LNCaP clone FGC (cell line): ENCODE measurements around the gene ROR1.

Source experiments
- DNase-seq: peaks from one replicate; pipeline ENCODE4 v3.0.0-alpha.2; 2011; ENCODE audit warnings: low read depth
- H3K4me3 ChIP-seq: 2 replicates; pipeline ENCODE4 v1.5.1; 2011; ENCODE audit warnings: mild to moderate bottlenecking, low read depth, low read length, control low read depth
- TF ChIP-seq, protein P1 (sequence below): IDR thresholded peaks from 2 replicates; pipeline ENCODE4 v1.5.1; 2012; ENCODE audit warnings: mild to moderate bottlenecking; ENCODE audit not compliant: control insufficient read depth, insufficient read depth; ENCODE audit errors: extremely low read depth

Gene ROR1

DNA sequence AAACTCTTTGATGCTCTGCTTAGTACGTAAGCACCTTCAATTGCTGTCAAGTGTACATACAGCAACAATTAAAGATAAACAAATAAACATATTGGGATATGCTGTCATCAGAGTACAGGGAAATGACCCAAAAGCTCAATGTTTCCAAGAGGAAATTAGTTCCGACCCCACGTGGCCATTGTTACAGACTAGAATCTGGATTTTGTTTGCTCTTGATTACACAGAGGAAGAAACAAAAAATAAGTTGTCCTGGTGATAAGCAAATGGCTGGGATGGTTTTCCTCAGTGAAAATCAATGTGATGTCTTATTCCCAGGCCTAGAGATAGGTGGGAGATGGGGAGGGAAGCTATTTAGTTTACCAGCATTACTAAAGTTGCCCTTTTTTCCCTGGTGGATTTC is 316.6 kb downstream of the ROR1 start:
- no peak for DNase-seq
- TF ChIP-seq, protein P1, sequence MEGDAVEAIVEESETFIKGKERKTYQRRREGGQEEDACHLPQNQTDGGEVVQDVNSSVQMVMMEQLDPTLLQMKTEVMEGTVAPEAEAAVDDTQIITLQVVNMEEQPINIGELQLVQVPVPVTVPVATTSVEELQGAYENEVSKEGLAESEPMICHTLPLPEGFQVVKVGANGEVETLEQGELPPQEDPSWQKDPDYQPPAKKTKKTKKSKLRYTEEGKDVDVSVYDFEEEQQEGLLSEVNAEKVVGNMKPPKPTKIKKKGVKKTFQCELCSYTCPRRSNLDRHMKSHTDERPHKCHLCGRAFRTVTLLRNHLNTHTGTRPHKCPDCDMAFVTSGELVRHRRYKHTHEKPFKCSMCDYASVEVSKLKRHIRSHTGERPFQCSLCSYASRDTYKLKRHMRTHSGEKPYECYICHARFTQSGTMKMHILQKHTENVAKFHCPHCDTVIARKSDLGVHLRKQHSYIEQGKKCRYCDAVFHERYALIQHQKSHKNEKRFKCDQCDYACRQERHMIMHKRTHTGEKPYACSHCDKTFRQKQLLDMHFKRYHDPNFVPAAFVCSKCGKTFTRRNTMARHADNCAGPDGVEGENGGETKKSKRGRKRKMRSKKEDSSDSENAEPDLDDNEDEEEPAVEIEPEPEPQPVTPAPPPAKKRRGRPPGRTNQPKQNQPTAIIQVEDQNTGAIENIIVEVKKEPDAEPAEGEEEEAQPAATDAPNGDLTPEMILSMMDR: no peak
- no peak overlapping the region for H3K4me3 ChIP-seq

DNA sequence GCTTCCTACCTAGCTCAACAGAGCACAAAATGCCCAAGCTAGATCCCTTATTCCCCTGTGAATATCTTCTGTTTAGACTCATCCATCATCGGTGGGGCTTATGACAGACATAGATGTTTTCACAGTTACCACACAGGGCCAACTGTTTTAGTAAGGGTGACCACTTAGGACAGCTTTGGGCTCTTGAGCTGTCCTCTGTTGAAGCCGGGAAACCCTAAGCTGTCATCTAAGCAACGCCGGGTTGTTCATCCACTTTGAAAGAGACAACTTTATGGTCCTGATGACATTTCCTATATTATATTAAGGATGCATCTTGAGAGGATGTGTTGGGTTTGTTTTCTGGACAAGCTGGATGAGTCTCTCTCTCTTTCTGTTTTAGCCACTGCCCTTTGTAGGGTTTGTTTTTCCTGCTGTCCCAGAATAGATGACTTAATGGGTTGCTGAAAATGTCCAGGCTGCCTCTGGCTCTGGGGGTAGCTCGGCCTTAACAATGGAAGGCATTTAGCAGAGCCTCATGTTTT is 319.1 kb downstream of the ROR1 start:
- H3K4me3 ChIP-seq: no peak overlapping the region
- TF ChIP-seq, protein P1: no peak
- no peak for DNase-seq

DNA sequence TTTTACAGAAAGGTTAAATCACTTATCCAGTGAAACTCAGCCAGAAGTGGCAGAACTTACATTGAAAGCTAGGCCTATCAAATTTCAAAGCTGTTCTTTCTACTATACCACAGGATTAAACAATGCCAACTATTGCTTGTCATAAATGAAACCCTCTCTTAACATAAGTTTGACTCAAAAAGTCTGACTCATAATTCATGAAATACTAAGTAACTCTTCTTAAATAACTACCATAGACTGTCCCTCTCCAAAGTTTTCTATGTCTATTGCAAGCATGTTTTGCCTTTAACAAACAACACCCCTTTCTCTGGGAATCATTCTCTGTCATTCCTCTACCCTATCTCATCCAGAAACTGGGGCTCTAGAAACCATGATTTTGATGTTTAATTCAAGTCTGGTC is 320.1 kb downstream of the ROR1 start:
- DNase-seq: no peak
- TF ChIP-seq, protein P1: no peak
- H3K4me3 ChIP-seq: no peak overlapping the region

DNA sequence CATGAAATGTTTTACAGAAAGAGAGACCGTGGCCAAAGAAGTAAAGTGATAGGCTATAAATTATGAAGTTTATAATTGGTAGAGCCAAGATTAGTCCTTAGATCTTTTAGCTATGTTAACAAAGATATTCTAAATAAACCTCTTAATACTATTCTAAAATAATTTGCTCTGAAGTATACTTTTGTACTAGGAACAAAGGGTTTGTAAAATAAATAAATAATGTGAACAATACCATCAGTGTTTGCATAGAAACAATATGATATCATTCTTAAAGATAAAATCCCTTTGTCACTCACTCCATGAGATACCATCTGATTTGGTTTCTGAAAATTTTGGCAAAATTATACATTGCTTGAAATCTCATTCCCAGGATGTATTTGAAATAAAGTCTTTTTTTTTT is 322.0 kb downstream of the ROR1 start:
- DNase-seq: no peak
- TF ChIP-seq, protein P1: no peak
- H3K4me3 ChIP-seq: no peak overlapping the region

DNA sequence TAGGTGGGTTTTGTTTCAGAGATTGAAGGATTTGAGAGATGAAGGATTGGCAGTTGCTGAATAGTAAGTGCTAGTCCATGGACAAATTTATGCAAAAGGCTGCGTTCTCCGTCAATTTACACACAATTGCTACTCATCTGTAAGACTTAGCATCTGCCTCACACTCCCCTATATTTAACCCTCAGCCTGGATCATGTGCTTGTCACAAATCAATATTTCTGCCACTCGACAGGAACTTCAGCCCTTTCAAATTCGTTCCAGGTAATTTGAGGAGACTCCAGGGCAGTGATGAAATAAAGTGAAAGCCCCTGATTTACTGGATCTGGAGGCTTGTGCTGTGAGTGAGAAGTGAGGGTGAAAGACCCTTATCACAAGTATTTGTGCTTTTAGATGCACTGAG is 324.0 kb downstream of the ROR1 start:
- no peak overlapping the region for H3K4me3 ChIP-seq
- TF ChIP-seq, protein P1: no peak
- DNase-seq: no peak

DNA sequence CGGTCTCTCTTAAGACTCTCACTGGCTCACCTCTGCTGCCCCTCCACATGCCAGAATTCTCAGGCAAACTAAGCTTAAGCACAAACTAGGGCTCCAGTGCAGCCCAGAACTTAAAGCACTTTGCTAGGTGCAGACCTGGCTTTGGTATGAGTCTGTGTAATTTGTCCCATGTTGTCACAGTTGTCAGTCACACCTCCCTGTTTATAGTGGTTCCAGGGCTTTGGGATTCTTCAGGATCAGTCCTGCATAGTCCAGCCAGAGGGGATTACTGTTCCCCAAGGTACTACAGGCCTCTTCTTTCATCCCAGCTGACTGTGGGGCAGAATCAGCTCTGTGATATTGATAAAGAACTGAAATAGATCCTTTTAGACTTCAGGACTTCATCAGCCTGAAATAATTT is 324.6 kb downstream of the ROR1 start:
- no peak overlapping the region for H3K4me3 ChIP-seq
- no peak for DNase-seq
- TF ChIP-seq, protein P1: no peak

DNA sequence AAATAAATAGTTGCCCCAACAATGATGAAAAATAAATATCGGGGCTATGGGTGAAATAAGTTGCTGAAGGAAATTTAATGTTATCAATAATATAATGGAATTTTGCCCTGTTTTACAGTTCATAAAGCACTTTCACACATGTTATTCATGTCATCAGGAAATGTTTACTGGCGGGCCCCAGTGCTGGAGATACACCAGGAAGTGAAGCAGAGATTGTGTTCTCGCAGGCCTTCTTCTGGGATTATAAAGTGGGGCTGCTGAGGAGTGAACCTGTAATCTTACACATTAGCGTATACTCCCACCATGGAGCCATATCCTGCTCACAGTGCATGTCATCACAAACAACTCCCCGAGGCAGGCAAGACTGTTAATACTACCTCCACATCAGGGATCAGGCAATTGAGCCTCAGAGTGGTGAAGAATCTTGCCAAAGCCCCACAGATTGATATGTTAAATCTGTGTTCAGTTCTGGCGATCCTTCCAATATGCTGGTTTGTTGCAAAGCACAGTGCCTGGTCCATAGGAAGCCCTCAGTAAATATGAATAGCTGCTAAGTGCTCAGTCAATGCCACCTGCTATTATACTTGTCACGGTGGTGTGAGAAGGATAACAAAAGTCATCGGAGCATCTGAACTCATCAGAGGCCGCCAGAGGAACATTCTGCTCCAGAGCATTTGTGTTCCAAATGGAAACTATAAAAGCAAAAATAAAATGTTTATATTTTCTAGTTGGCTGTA is 325.2 kb downstream of the ROR1 start:
- no peak overlapping the region for H3K4me3 ChIP-seq
- no peak for DNase-seq
- TF ChIP-seq, protein P1: no peak
